HL-60 (cell line): ENCODE data around the gene COX14.

Source experiments
- DNase-seq, 2 experiments: peaks; one replicate each; pipeline ENCODE4 v3.0.0-alpha.2; 2010 to 2020; ENCODE audit warnings: low read depth in 1 of 2, low spot score in 1 of 2
- H3K27ac ChIP-seq: fragments of 250-450 bp; sonication (Bioruptor Pico); replicated peaks from 2 replicates; pipeline ENCODE4 v1.5.1; 2020; ENCODE audit warnings: mild to moderate bottlenecking, moderate library complexity
- H3K27me3 ChIP-seq: fragments of 250-450 bp; sonication (Bioruptor Pico); 2 replicates; pipeline ENCODE4 v1.5.1; 2021; ENCODE audit warnings: mild to moderate bottlenecking, moderate library complexity; ENCODE audit not compliant: insufficient read depth, poor library complexity, severe bottlenecking
- H3K4me3 ChIP-seq: replicated peaks from 2 replicates; pipeline ENCODE4 v1.5.1; 2011; ENCODE audit warnings: mild to moderate bottlenecking, control low read depth, low read length; ENCODE audit not compliant: insufficient read depth
- GABPA ChIP-seq: IDR thresholded peaks from 2 replicates; pipeline ENCODE4 v1.6.1; 2012; ENCODE audit warnings: low read depth
- POLR2AphosphoS5 ChIP-seq: IDR thresholded peaks from 2 replicates; pipeline ENCODE4 v1.6.1; 2012; ENCODE audit warnings: low read depth
- REST ChIP-seq: IDR thresholded peaks from 2 replicates; pipeline ENCODE4 v1.6.1; 2012; ENCODE audit warnings: low read depth; ENCODE audit not compliant: insufficient replicate concordance
- SPI1 ChIP-seq: IDR thresholded peaks from 2 replicates; pipeline ENCODE4 v1.6.1; 2012; ENCODE audit warnings: low read depth, mild to moderate bottlenecking, borderline replicate concordance
- TF ChIP-seq, protein P1 (sequence below): IDR thresholded peaks from one replicate; pipeline ENCODE4 v1.5.1; 2011; ENCODE audit warnings: low read length, control low read depth, inconsistent platforms; ENCODE audit not compliant: insufficient read depth

Gene COX14

GRCh38 chr12:50104417-50105366 is 7.3 kb upstream of the COX14 start:
- no peak overlapping the region for H3K4me3 ChIP-seq
- H3K27me3 ChIP-seq: no peaks in the 10 kb centered on the region
- DNase-seq: no peak
- no peak overlapping the region for H3K27ac ChIP-seq
- no peak for TF ChIP-seq POLR2AphosphoS5
- TF ChIP-seq REST: no peak
- TF ChIP-seq, protein P1, sequence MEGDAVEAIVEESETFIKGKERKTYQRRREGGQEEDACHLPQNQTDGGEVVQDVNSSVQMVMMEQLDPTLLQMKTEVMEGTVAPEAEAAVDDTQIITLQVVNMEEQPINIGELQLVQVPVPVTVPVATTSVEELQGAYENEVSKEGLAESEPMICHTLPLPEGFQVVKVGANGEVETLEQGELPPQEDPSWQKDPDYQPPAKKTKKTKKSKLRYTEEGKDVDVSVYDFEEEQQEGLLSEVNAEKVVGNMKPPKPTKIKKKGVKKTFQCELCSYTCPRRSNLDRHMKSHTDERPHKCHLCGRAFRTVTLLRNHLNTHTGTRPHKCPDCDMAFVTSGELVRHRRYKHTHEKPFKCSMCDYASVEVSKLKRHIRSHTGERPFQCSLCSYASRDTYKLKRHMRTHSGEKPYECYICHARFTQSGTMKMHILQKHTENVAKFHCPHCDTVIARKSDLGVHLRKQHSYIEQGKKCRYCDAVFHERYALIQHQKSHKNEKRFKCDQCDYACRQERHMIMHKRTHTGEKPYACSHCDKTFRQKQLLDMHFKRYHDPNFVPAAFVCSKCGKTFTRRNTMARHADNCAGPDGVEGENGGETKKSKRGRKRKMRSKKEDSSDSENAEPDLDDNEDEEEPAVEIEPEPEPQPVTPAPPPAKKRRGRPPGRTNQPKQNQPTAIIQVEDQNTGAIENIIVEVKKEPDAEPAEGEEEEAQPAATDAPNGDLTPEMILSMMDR: no peak
- TF ChIP-seq SPI1: no peak
- TF ChIP-seq GABPA: no peak

DNA sequence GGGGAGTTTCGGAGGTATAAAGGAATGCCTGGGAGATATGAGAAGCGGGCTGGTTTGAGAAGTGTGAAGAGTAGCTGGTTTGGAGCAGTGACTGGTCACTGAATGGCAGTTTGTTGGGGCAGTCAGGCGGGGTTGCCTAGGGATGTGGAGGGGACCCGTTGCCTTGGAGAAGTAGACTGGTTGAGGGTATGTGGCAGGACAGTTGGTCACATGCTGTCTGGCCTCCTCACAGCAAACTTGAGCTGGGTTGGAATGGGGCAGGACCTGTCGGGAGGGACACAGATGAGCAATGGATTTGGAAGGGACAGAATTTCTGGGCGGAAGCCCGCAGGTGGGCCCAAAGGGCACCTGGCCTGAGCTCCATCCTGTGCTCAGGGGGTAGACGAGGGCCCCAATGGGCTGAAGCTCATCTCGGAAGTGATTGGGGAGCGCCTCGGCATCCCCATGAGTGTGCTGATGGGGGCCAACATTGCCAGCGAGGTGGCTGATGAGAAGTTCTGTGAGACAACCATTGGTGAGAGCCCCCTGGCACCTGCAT is 6.1 kb upstream of the COX14 start:
- Histone ChIP-seq H3K27ac (no peak overlapping the region), H3K27me3 (no peaks in the 10 kb centered on the region), H3K4me3 (no peak overlapping the region)
- no peak for DNase-seq
- TF ChIP-seq POLR2AphosphoS5 (no peak), SPI1 (no peak), REST (no peak), GABPA (no peak)
- TF ChIP-seq, protein P1: no peak

GRCh38 chr12:50106907-50107306 is 5.1 kb upstream of the COX14 start:
- Histone ChIP-seq H3K27me3 (no peaks in the 10 kb centered on the region), H3K27ac (no peak overlapping the region), H3K4me3 (no peak overlapping the region)
- TF ChIP-seq SPI1 (no peak), GABPA (no peak), REST (no peak), POLR2AphosphoS5 (no peak)
- TF ChIP-seq, protein P1: no peak
- no peak for DNase-seq
